Liver (tissue), 9 donors: ENCODE data around the gene CSPG5. TPM values are rescaled to one million over a fixed set of nuclear protein-coding genes. Genes with fewer than 3 reads are reported as not detected.

ENCODE experiments used
- DNase-seq: peaks from one replicate; pipeline ENCODE4 v3.0.0-alpha.2; 2017; ENCODE audit warnings: low spot score
- H3K27ac ChIP-seq, 2 donors: one replicate each; pipeline ENCODE4 v1.7.0; 2013; ENCODE audit warnings: inconsistent platforms in 2 of 2, low read length in 2 of 2, control low read depth in 1 of 2, low read depth in 1 of 2, mild to moderate bottlenecking in 1 of 2
- H3K27me3 ChIP-seq, 4 donors: one replicate each; pipeline versions ENCODE4 v1.6.1 to v1.7.0; 2013; ENCODE audit warnings: low read length in 3 of 4, inconsistent platforms in 1 of 4, mild to moderate bottlenecking in 1 of 4, moderate library complexity in 1 of 4; ENCODE audit not compliant: control insufficient read depth in 4 of 4, insufficient read depth in 4 of 4
- H3K36me3 ChIP-seq, 4 donors: one replicate each; pipeline versions ENCODE4 v1.6.1 to v1.7.0; 2013; ENCODE audit warnings: low read length in 3 of 4, mild to moderate bottlenecking in 3 of 4, low read depth in 1 of 4, moderate library complexity in 1 of 4; ENCODE audit not compliant: control insufficient read depth in 4 of 4, insufficient read depth in 3 of 4
- H3K4me1 ChIP-seq, 4 donors: one replicate each; pipeline versions ENCODE4 v1.6.1 to v1.7.0; 2013; ENCODE audit warnings: low read length in 3 of 4, mild to moderate bottlenecking in 3 of 4, moderate library complexity in 1 of 4; ENCODE audit not compliant: control insufficient read depth in 4 of 4, insufficient read depth in 4 of 4
- H3K4me3 ChIP-seq, 3 donors: one replicate each; pipeline versions ENCODE4 v1.6.1 to v1.7.0; 2013; ENCODE audit warnings: low read length in 3 of 3, control low read depth in 1 of 3, low read depth in 1 of 3, mild to moderate bottlenecking in 1 of 3
- H3K9ac ChIP-seq, 2 donors: one replicate each; pipeline ENCODE4 v1.7.0; 2013; ENCODE audit warnings: low read length in 2 of 2, mild to moderate bottlenecking in 2 of 2, moderate library complexity in 2 of 2, control low read depth in 1 of 2, low read depth in 1 of 2
- H3K9me3 ChIP-seq, 4 donors: one replicate each; pipeline versions ENCODE4 v1.6.1 to v1.7.0; 2013; ENCODE audit warnings: low read length in 3 of 4; ENCODE audit not compliant: control insufficient read depth in 4 of 4
- EGR1 ChIP-seq, 2 donors: IDR thresholded peaks; 2 replicates each; pipeline ENCODE4 v1.6.1; 2016 to 2018; ENCODE audit warnings: antibody characterized with exemption in 2 of 2, low read depth in 2 of 2
- FOXA1 ChIP-seq: IDR thresholded peaks from 2 replicates; pipeline ENCODE4 v1.6.1; 2016; ENCODE audit warnings: antibody characterized with exemption
- FOXA2 ChIP-seq: IDR thresholded peaks from 2 replicates; pipeline ENCODE4 v1.6.1; 2016; ENCODE audit warnings: antibody characterized with exemption
- GABPA ChIP-seq, 2 donors: IDR thresholded peaks in 1 of 2; conservative IDR thresholded peaks in 1 of 2; 2 replicates each; pipeline ENCODE4 v1.6.1; 2016; ENCODE audit warnings: antibody characterized with exemption in 2 of 2, mild to moderate bottlenecking in 1 of 2, moderate library complexity in 1 of 2
- HNF4A ChIP-seq, 2 donors: conservative IDR thresholded peaks; 2 replicates each; pipeline ENCODE4 v1.6.1; 2016; ENCODE audit warnings: antibody characterized with exemption in 2 of 2, mild to moderate bottlenecking in 2 of 2
- JUND ChIP-seq, 2 donors: IDR thresholded peaks; 2 replicates each; pipeline ENCODE4 v1.6.1; 2016; ENCODE audit warnings: antibody characterized with exemption in 2 of 2
- NR2F2 ChIP-seq: IDR thresholded peaks from 2 replicates; pipeline ENCODE4 v1.6.1; 2016; ENCODE audit warnings: antibody characterized with exemption
- RXRA ChIP-seq, 2 donors: IDR thresholded peaks; 2 replicates each; pipeline ENCODE4 v1.6.1; 2017 to 2018; ENCODE audit warnings: antibody characterized with exemption in 2 of 2, mild to moderate bottlenecking in 1 of 2
- SP1 ChIP-seq: IDR thresholded peaks from 2 replicates; pipeline ENCODE4 v1.6.1; 2018; ENCODE audit warnings: antibody characterized with exemption, mild to moderate bottlenecking
- TAF1 ChIP-seq: conservative IDR thresholded peaks from 2 replicates; pipeline ENCODE4 v1.6.1; 2016; ENCODE audit warnings: antibody characterized with exemption, mild to moderate bottlenecking
- WGBS: extraction: QIAGEN DNeasy Blood & Tissue Kit; methylation state at CpG from one replicate; pipeline ENCODE4 v1.1.7; 2013; 5-methylcytosine and 5-hydroxymethylcytosine counted together
- polyA plus RNA-seq, 2 donors: library from polyadenylated mRNA; stranded (reverse) in 1 of 2; unstranded in 1 of 2; fragments of 200-250 nt in 1 of 2; fragments of >200 nt in 1 of 2; fragmentation: Nextera tagmentation in 1 of 2; extraction: Ambion mirVana in 1 of 2; gene quantifications; one replicate each; pipeline versions ENCODE4 v1.2.1 to v1.2.3, GENCODE V29; 2013 to 2015
- total RNA-seq, 2 donors: library from RNA; depleted of rRNA; stranded (reverse); fragments of >200 nt; gene quantifications; one replicate each; pipeline ENCODE4 v1.2.3, GENCODE V29; 2014
- TF ChIP-seq, protein P1 (sequence below): IDR thresholded peaks from 2 replicates; pipeline ENCODE4 v1.6.1; 2016; ENCODE audit warnings: antibody characterized with exemption
- TF ChIP-seq, protein P2 (sequence below): fragments of 150-350 bp; IDR thresholded peaks from 2 replicates; pipeline ENCODE4 v1.5.1; 2017; ENCODE audit warnings: improper control_type of control experiment, low read depth, low read length; ENCODE audit not compliant: missing input control
- TF ChIP-seq, protein P3 (sequence below): IDR thresholded peaks from 2 replicates; pipeline ENCODE4 v1.6.1; 2016; ENCODE audit warnings: antibody characterized with exemption
- TF ChIP-seq, protein P4 (sequence below): IDR thresholded peaks from 2 replicates; pipeline ENCODE4 v1.6.1; 2016; ENCODE audit warnings: antibody characterized with exemption, mild to moderate bottlenecking
- donor health status: healthy.
- donor health status: healthy.
- donor health status: healthy.
- donor health status: healthy.
- donor health status: healthy.

The CSPG5 gene
- total and polyA plus RNA-seq, 4 donors, result 0.25 to 0.42 (median 0.33) TPM; not detected in 1

DNA sequence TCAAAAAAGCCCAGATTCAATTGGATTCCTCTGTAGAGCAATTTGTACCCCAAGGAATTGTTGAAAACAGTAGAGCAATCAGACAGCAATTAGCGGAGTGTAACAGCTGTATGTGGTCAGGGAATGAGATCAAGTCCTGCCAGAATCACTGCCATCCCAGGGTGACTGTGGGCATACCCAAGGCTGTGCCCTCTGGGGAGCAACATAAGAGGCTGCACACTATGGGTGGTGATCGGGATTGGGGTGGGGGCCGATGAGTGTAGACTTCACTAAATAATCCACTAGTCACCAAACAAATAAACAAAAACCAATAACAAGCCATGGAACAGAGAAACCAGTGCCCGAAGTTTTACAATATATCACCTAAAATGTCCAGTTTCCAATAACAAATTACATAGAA, 53.0 kb downstream of the CSPG5 start:
- no peaks in the 10 kb centered on the region for H3K27me3 ChIP-seq
- no peak overlapping the region for H3K4me3 ChIP-seq
- no peaks in the 10 kb centered on the region for H3K36me3 ChIP-seq
- no peaks in the 10 kb centered on the region for H3K9me3 ChIP-seq
- DNase-seq, result no peak
- TF ChIP-seq RXRA (IDR thresholded peaks at IDR 0.05) (no peak), TAF1 (no peak), FOXA1 (no peak), FOXA2 (no peak), HNF4A (conservative IDR thresholded peaks at IDR 0.05) (no peak), GABPA (IDR thresholded peaks at IDR 0.05 in 1 of 2, conservative IDR thresholded peaks at IDR 0.05 in 1 of 2) (no peak), SP1 (no peak), JUND (IDR thresholded peaks at IDR 0.05) (no peak), EGR1 (IDR thresholded peaks at IDR 0.05; ENCODE audit: low read depth in 2 of 2) (no peak)
- TF ChIP-seq, protein P1, sequence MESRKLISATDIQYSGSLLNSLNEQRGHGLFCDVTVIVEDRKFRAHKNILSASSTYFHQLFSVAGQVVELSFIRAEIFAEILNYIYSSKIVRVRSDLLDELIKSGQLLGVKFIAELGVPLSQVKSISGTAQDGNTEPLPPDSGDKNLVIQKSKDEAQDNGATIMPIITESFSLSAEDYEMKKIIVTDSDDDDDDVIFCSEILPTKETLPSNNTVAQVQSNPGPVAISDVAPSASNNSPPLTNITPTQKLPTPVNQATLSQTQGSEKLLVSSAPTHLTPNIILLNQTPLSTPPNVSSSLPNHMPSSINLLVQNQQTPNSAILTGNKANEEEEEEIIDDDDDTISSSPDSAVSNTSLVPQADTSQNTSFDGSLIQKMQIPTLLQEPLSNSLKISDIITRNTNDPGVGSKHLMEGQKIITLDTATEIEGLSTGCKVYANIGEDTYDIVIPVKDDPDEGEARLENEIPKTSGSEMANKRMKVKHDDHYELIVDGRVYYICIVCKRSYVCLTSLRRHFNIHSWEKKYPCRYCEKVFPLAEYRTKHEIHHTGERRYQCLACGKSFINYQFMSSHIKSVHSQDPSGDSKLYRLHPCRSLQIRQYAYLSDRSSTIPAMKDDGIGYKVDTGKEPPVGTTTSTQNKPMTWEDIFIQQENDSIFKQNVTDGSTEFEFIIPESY, result no peak
- TF ChIP-seq, protein P2, sequence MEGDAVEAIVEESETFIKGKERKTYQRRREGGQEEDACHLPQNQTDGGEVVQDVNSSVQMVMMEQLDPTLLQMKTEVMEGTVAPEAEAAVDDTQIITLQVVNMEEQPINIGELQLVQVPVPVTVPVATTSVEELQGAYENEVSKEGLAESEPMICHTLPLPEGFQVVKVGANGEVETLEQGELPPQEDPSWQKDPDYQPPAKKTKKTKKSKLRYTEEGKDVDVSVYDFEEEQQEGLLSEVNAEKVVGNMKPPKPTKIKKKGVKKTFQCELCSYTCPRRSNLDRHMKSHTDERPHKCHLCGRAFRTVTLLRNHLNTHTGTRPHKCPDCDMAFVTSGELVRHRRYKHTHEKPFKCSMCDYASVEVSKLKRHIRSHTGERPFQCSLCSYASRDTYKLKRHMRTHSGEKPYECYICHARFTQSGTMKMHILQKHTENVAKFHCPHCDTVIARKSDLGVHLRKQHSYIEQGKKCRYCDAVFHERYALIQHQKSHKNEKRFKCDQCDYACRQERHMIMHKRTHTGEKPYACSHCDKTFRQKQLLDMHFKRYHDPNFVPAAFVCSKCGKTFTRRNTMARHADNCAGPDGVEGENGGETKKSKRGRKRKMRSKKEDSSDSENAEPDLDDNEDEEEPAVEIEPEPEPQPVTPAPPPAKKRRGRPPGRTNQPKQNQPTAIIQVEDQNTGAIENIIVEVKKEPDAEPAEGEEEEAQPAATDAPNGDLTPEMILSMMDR, result no peak
- TF ChIP-seq, protein P3, sequence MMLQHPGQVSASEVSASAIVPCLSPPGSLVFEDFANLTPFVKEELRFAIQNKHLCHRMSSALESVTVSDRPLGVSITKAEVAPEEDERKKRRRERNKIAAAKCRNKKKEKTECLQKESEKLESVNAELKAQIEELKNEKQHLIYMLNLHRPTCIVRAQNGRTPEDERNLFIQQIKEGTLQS, result no peak
- WGBS, result 93% methylated on average over 4 of the region's 4 CpGs
- H3K9ac ChIP-seq, result no peak overlapping the region
- no peak overlapping the region for H3K27ac ChIP-seq
- peaks cover 0 to 6% (median 3%) of the 10 kb centered on the region in 4 donors for H3K4me1 ChIP-seq

DNA sequence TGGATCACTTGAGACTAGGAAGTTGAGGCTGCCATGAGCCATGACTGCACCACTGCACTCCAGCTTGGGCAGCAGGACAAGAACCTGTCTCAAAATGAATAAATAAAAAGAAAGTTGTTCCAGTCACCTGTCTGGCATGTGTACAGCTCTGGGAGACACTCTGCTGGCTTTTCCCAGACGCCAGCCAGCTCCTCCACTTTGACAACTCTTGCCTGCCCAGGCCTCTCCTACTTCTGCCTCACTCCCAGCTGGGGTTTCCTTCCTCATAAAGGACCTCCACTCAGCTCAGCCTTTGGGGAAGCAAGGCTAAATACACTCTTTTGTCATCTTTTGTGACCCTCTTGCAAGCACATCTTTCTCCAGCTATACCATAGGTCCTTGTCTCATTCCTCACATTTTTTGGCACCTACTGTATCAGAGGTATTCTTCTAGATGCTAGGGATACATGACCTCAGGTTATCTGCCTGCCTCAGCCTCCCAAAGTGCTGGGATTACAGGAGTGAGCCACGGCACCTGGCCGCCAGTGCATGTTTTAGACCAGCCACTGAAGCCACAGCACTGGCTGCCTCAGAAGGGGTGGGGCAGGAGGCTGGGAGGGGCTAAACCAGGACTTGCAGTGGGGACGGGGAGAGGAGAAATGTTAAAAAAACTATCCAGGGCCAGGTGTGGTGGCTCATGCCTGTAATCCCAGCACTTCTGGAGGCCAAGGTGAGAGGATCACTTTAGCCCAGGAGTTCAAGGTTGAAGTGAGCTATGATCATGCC, 55.2 kb downstream of the CSPG5 start:
- 79% methylated on average over 4 of the region's 4 CpGs for WGBS
- H3K9ac ChIP-seq, result no peak overlapping the region

More for the DNA sequence above, 55.2 kb downstream of the CSPG5 start:
- Histone ChIP-seq H3K4me1 (peaks cover 0 to 6% (median 3%) of the 10 kb centered on the region in 4 donors), H3K9me3 (no peaks in the 10 kb centered on the region), H3K27ac (no peak overlapping the region), H3K36me3 (no peaks in the 10 kb centered on the region), H3K4me3 (no peak overlapping the region), H3K27me3 (no peaks in the 10 kb centered on the region)
- TF ChIP-seq, protein P1, result no peak
- TF ChIP-seq, protein P4, sequence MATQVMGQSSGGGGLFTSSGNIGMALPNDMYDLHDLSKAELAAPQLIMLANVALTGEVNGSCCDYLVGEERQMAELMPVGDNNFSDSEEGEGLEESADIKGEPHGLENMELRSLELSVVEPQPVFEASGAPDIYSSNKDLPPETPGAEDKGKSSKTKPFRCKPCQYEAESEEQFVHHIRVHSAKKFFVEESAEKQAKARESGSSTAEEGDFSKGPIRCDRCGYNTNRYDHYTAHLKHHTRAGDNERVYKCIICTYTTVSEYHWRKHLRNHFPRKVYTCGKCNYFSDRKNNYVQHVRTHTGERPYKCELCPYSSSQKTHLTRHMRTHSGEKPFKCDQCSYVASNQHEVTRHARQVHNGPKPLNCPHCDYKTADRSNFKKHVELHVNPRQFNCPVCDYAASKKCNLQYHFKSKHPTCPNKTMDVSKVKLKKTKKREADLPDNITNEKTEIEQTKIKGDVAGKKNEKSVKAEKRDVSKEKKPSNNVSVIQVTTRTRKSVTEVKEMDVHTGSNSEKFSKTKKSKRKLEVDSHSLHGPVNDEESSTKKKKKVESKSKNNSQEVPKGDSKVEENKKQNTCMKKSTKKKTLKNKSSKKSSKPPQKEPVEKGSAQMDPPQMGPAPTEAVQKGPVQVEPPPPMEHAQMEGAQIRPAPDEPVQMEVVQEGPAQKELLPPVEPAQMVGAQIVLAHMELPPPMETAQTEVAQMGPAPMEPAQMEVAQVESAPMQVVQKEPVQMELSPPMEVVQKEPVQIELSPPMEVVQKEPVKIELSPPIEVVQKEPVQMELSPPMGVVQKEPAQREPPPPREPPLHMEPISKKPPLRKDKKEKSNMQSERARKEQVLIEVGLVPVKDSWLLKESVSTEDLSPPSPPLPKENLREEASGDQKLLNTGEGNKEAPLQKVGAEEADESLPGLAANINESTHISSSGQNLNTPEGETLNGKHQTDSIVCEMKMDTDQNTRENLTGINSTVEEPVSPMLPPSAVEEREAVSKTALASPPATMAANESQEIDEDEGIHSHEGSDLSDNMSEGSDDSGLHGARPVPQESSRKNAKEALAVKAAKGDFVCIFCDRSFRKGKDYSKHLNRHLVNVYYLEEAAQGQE, result no peak
- TF ChIP-seq RXRA (IDR thresholded peaks at IDR 0.05), result no peak
- no peak for TF ChIP-seq EGR1 (IDR thresholded peaks at IDR 0.05; ENCODE audit: low read depth in 2 of 2)
- no peak for TF ChIP-seq NR2F2
- no peak for TF ChIP-seq SP1
- no peak for DNase-seq
